NCI-H1417 (cell line): Measurements from ENCODE around the gene NCKIPSD.
A peak's percentile ranks its signal among the peaks of the same experiment; 100 is the strongest.
"Not testable (repeated sequence)": the region's sequence is repeated elsewhere in the genome, so short reads cannot be mapped to it uniquely, and the experiment has no call there.

Source experiments
- DNase-seq, 3 experiments: peaks; one replicate each; lab custom pipeline; 2025; lab: John Stamatoyannopoulos, UW

Gene NCKIPSD

GRCh38 chr3:48685603-48686511 is at the start of gene NCKIPSD:
Gene NCKIPSD, minus strand, starts transcription at chr3:48685915. Its CDS starts 108 bp downstream, at chr3:48685807.
- DNase-seq: peak; percentile 83 to 90 (median 89)

GRCh38 chr3:48735075-48735767 is 49.5 kb upstream of the NCKIPSD start:
- DNase-seq: peak in 2 of 3 experiments; percentile 16 to 24

GRCh38 chr3:48734541-48734940 is 48.8 kb upstream of the NCKIPSD start:
- not testable (repeated sequence) for DNase-seq

- DNase-seq: not testable (repeated sequence)
Observed at GRCh38 chr3:48733752-48734518, 48.2 kb upstream of the NCKIPSD start.

- DNase-seq: no peak
Observed at GRCh38 chr3:48727511-48727910, 41.8 kb upstream of the NCKIPSD start.

GRCh38 chr3:48725185-48725855 is 39.6 kb upstream of the NCKIPSD start:
- not testable (repeated sequence) for DNase-seq

GRCh38 chr3:48723725-48724124 is 38.0 kb upstream of the NCKIPSD start:
- no peak for DNase-seq

GRCh38 chr3:48723293-48723692 is 37.6 kb upstream of the NCKIPSD start:
- DNase-seq: not testable (repeated sequence)

GRCh38 chr3:48716982-48717746 is 31.4 kb upstream of the NCKIPSD start, which contains the start of gene IP6K2:
Gene IP6K2, minus strand, starts transcription at chr3:48717221. Its CDS starts 21,930 bp downstream, at chr3:48695291.
- peak; percentile 92 to 97 (median 92) for DNase-seq

- peak in 1 of 3 experiments; percentile 67 for DNase-seq
Observed at GRCh38 chr3:48716508-48716981, 30.8 kb upstream of the NCKIPSD start.

GRCh38 chr3:48715174-48715800 is 29.6 kb upstream of the NCKIPSD start:
- DNase-seq: peak in 2 of 3 experiments; percentile 2 to 41

- DNase-seq: no peak
Observed at GRCh38 chr3:48711727-48712126, 26.0 kb upstream of the NCKIPSD start.

- no peak for DNase-seq
Observed at GRCh38 chr3:48709051-48709461, 23.3 kb upstream of the NCKIPSD start.

- no peak for DNase-seq
Observed at GRCh38 chr3:48708481-48708889, 22.8 kb upstream of the NCKIPSD start.

- DNase-seq: no peak
Observed at GRCh38 chr3:48707157-48707556, 21.4 kb upstream of the NCKIPSD start.

- DNase-seq: no peak
Observed at GRCh38 chr3:48702320-48702920, 16.7 kb upstream of the NCKIPSD start.

- DNase-seq: no peak
Observed at GRCh38 chr3:48700731-48701405, 15.2 kb upstream of the NCKIPSD start.

GRCh38 chr3:48698891-48699290 is 13.2 kb upstream of the NCKIPSD start:
- no peak for DNase-seq

GRCh38 chr3:48697952-48698351 is 12.2 kb upstream of the NCKIPSD start:
- no peak for DNase-seq
